ENCODE measurements around the gene HSBP1L1. TPM values are rescaled to one million over a fixed set of nuclear protein-coding genes. Genes with fewer than 3 reads are reported as not detected.
A peak's percentile ranks its signal among the peaks of the same experiment; 100 is the strongest.
"Not testable (repeated sequence)": the region's sequence is repeated elsewhere in the genome, so short reads cannot be mapped to it uniquely, and the experiment has no call there.

Gene HSBP1L1
- total and polyA plus RNA-seq, 2 of the 8 experiments (the other 6 are each of a cell fraction or from before 2014, with no cell fraction given): 1.0 to 1.3 TPM

DNA sequence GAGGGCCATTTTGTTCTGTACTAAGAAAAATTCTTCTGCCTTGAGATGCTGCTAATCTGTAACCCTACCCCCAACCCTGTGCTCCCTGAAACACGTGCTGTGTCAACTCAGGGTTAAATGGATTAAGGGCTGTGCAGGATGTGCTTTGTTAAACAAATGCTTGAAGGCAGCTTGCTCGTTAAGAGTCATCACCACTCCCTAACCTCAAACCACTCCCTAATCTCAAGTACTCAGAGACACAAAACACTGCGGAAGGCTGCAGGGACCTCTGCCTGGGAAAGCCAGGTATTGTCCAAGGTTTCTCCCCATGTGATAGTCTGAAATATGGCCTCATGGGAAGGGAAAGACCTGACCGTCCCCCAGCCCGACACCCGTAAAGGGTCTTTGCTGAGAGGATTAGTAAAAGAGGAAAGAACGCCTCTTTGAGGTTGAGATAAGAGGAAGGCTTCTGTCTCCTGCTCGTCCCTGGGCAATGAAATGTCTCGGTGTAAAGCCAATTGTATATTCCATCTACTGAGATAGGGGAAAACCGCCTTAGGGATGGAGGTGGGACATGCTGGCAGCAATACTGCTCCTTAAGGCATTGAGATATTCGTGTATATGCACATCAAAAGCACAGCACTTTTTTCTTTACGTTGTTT lies 4.2 kb upstream of the HSBP1L1 start:
- peak; percentile 79 for FAIRE-seq

More for the DNA sequence above, 4.2 kb upstream of the HSBP1L1 start:
- not testable (repeated sequence) for H2BK20ac ChIP-seq (ENCODE audit: low read length); H2BK5ac ChIP-seq (ENCODE audit: low read depth, low read length); H3K14ac ChIP-seq (ENCODE audit: insufficient read length); H3K9me3 ChIP-seq (ENCODE audit: insufficient read depth in 2 of 2, low read depth in 1 of 2, low read length in 1 of 2); H3K9ac ChIP-seq (replicated peaks in 1 of 4; ENCODE audit: extremely low read depth in 1 of 4, low read depth in 3 of 4, low read length in 3 of 4); H3K27ac ChIP-seq (ENCODE audit: low read depth, low read length); H3K56ac ChIP-seq (replicated peaks; ENCODE audit: insufficient read length, low read depth, low read length); H4K5ac ChIP-seq (ENCODE audit: insufficient read length, low read depth, low read length); DNase-seq (ENCODE audit: low read depth in 1 of 2, low spot score in 2 of 2); H2BK120ac ChIP-seq (replicated peaks; ENCODE audit: low read depth, low read length); H3K79me1 ChIP-seq (ENCODE audit: low read depth, low read length); H2AK5ac ChIP-seq (ENCODE audit: low read depth, low read length); H2AFZ ChIP-seq (ENCODE audit: low read length); H4K91ac ChIP-seq (replicated peaks; ENCODE audit: insufficient read length, low read length); H3K79me2 ChIP-seq (ENCODE audit: control insufficient read depth in 1 of 2, insufficient read depth in 2 of 2, low read length in 2 of 2); H3K23ac ChIP-seq (ENCODE audit: insufficient read length); H2BK12ac ChIP-seq (ENCODE audit: low read depth, low read length); H3K4ac ChIP-seq (replicated peaks; ENCODE audit: insufficient read length, low read depth, low read length); H2BK15ac ChIP-seq (ENCODE audit: low read length); H3K18ac ChIP-seq (ENCODE audit: extremely low read depth, low read length); H3K36me3 ChIP-seq (ENCODE audit: control insufficient read depth in 2 of 4, insufficient read depth in 4 of 4, low read length in 3 of 4); H4K8ac ChIP-seq (ENCODE audit: extremely low read depth, insufficient read depth, low read length); H3K23me2 ChIP-seq (ENCODE audit: low read depth, low read length)
- WGBS, 2 experiments (ENCODE audit: extremely low coverage in 1 of 2, insufficient coverage in 1 of 2, insufficient read length in 1 of 2, insufficient replicate concordance in 2 of 2, low coverage in 1 of 2, low lambda C conversion rate in 2 of 2, missing lambda C conversion rate in 1 of 2): 16% methylated on average over 12 of the region's 12 CpGs; no CpG with 5 or more reads in 1 of the 2 experiments
- peaks cover 3 to 53% (median 48%) of the 10 kb centered on the region in 4 experiments for H3K27me3 ChIP-seq (replicated peaks in 1 of 4; ENCODE audit: control insufficient read depth in 3 of 4, extremely low read depth in 1 of 4, insufficient read depth in 3 of 4, low read length in 3 of 4)
- TF ChIP-seq SIN3A (conservative IDR thresholded peaks at IDR 0.05 in 1 of 2, IDR thresholded peaks at IDR 0.05 in 1 of 2; ENCODE audit: low read depth in 1 of 2, low read length in 2 of 2): peak in 1 of 2 experiments; percentile 27; a peak in 1 of 4 replicates
- TF ChIP-seq, protein P1, sequence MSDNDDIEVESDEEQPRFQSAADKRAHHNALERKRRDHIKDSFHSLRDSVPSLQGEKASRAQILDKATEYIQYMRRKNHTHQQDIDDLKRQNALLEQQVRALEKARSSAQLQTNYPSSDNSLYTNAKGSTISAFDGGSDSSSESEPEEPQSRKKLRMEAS (IDR thresholded peaks at IDR 0.05): peak; percentile 75
- TF ChIP-seq NANOG (IDR thresholded peaks at IDR 0.05; ENCODE audit: insufficient read depth, low read depth, low read length, poor library complexity, severe bottlenecking): peak; percentile 70
- peak; percentile 11 to 33; a peak in 3 of 4 replicates for TF ChIP-seq RAD21 (IDR thresholded peaks at IDR 0.05 in 1 of 2, conservative IDR thresholded peaks at IDR 0.05 in 1 of 2; ENCODE audit: low read depth in 2 of 2, low read length in 2 of 2)
- TF ChIP-seq SP1 (IDR thresholded peaks at IDR 0.05; ENCODE audit: low read depth, low read length): peak; percentile 45; the same call in 1 of the 2 replicates
- ChIA-PET CTCF (ENCODE audit: partially characterized antibody) (interaction anchor here (0.6 to 3.0 kb wide), 3 partner anchors 8 to 579 kb away, joined by 3 to 17 read pairs (median 4); partner anchors contain the start of genes KCNG2 and SLC66A2), POLR2A (ENCODE audit: partially characterized antibody) (interaction anchor here (0.9 to 1.6 kb wide), 4 partner anchors 9 to 148 kb away, joined by 3 to 8 read pairs (median 3); partner anchors contain the start of gene SLC66A2)
- H4K20me1 ChIP-seq (replicated peaks in 1 of 2; ENCODE audit: control insufficient read depth in 1 of 2, insufficient read depth in 2 of 2, low read length in 2 of 2): peaks cover 2 to 10% of the 10 kb centered on the region in 2 experiments
- H3K4me1 ChIP-seq (replicated peaks in 1 of 4; ENCODE audit: control insufficient read depth in 3 of 4, insufficient read depth in 4 of 4, low read length in 3 of 4): peaks cover 1 to 21% (median 18%) of the 10 kb centered on the region in 4 experiments; a peak in 6 of 7 replicates
- H3K4me3 ChIP-seq (ENCODE audit: extremely low read depth in 1 of 4, insufficient read depth in 2 of 4, low read depth in 3 of 4, low read length in 4 of 4): peak overlapping the region in 2 of 4 experiments; percentile 17 to 32; a peak in 2 of 8 replicates
- peak overlapping the region; percentile 47 to 48 for H3K4me2 ChIP-seq (ENCODE audit: insufficient read depth in 1 of 2, low read depth in 2 of 2, low read length in 2 of 2)
